NK-92 (cell line): Measurements from ENCODE around the gene ME2.
"Not testable (repeated sequence)": the region's sequence is repeated elsewhere in the genome, so short reads cannot be mapped to it uniquely, and the experiment has no call there.

ENCODE experiments used
- DNase-seq: peaks from one replicate; lab custom pipeline; 2025; ENCODE audit not compliant: unreplicated experiment; lab: John Stamatoyannopoulos, UW

ME2 gene

GRCh38 chr18:50969448-50969847 is 90.5 kb downstream of the ME2 start:
- DNase-seq = no peak

- DNase-seq = no peak
Measured at GRCh38 chr18:50970006-50970405, 91.1 kb downstream of the ME2 start.

GRCh38 chr18:50972404-50972803 is 93.5 kb downstream of the ME2 start:
- not testable (repeated sequence) for DNase-seq

- DNase-seq = no peak
Measured at GRCh38 chr18:50973367-50974126, 94.6 kb downstream of the ME2 start.

GRCh38 chr18:50977037-50977760 is 98.3 kb downstream of the ME2 start:
- DNase-seq = no peak

- no peak for DNase-seq
Measured at GRCh38 chr18:50981381-50981780, 102.5 kb downstream of the ME2 start.

GRCh38 chr18:50982086-50982801 is 103.3 kb downstream of the ME2 start:
- no peak for DNase-seq

- DNase-seq = no peak
Measured at GRCh38 chr18:50982802-50983179, 103.9 kb downstream of the ME2 start.

- DNase-seq = no peak
Measured at GRCh38 chr18:50986360-50987087, 107.6 kb downstream of the ME2 start.

GRCh38 chr18:50987261-50987660 is 108.3 kb downstream of the ME2 start:
- no peak for DNase-seq

- no peak for DNase-seq
Measured at GRCh38 chr18:50989711-50990110, 110.8 kb downstream of the ME2 start.

GRCh38 chr18:50992351-50992762 is 113.4 kb downstream of the ME2 start:
- DNase-seq = no peak

GRCh38 chr18:50994031-50994430 is 115.1 kb downstream of the ME2 start:
- no peak for DNase-seq

GRCh38 chr18:51003174-51003573 is 124.3 kb downstream of the ME2 start:
- DNase-seq = not testable (repeated sequence)
